G401 (cell line): ENCODE measurements around the gene TUBA3D. TPM values are rescaled to one million over a fixed set of nuclear protein-coding genes. Genes with fewer than 3 reads are reported as not detected.
"Not testable (repeated sequence)": the region's sequence is repeated elsewhere in the genome, so short reads cannot be mapped to it uniquely, and the experiment has no call there.

Experiments used
- DNase-seq: peaks from one replicate; pipeline ENCODE4 v3.0.0-alpha.2; 2015; ENCODE audit warnings: low spot score
- in situ Hi-C: cut with HindIII; loops from 2 replicates; pipeline ENCODE4 v1.10.0; 2016; ENCODE audit warnings: low sequenced_read_pairs, mixed read lengths
- total RNA-seq: library from RNA; depleted of rRNA; stranded (reverse); fragments of >200 nt; shearing (Covaris generic); gene quantifications from 2 replicates; pipeline ENCODE4 v1.2.3, GENCODE V29; 2014; rRNA removed

Gene TUBA3D
- total RNA-seq, 1 experiment from 2014 or later: not detected

DNA sequence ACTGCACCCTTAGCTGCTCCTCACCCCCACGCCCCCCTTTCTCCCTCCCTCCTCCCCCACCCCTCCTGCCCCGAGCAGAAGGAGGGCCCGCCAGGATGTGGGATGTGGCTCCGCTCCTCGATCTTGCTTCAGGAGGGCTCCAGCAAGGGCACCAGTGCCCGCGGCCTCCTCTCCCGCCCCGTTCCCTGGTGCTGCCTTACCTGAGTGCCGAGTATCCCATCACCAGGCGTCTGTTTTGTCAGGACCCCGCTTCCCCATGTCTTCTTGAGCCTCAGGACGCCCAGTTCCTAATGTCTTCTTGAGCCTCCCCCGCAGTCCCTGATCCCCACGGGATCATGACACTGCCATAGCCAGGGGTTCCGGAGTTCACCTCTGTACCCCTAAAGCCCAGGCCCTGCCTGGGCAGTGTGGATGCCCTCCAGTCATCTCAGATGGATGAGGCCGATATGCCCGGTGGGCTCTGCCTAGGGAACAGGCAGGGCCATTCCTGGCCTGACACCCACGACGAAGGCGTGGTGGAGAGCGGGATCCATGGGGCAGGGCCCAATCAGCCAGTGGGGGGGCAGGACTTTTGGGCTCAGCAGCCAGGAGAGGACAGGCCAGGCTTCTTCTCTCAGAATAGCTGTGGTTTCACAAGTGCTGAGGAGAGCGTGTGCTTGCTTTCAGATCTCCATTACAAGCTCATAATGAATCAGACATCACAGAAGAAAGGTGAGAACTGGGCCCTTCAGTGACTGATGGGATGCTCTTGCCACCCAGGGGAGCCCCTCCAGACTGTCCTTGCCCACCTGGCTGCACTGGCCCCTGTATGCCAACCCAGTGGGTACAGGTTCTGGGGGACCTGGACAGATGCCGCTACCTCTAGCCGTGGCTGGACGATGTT, 53.3 kb downstream of the TUBA3D start:
- DNase-seq, in situ Hi-C loops: not testable (repeated sequence)

- in situ Hi-C loops: not testable (repeated sequence)
These were observed 54.0 kb downstream of the TUBA3D start for GRCh38 chr2:131529864-131530445.

GRCh38 chr2:131530626-131531344, 54.9 kb downstream of the TUBA3D start:
- DNase-seq, in situ Hi-C loops: not testable (repeated sequence)

More at GRCh38 chr2:131529864-131530445, 54.0 kb downstream of the TUBA3D start:
- not testable (repeated sequence) for DNase-seq

GRCh38 chr2:131531547-131532185, 55.7 kb downstream of the TUBA3D start:
- DNase-seq, in situ Hi-C loops: not testable (repeated sequence)

Other genes with a start within 250 kb of the TUBA3D start
- gene RAB6D, start 112.0 kb upstream of the TUBA3D start, total RNA-seq: 0.06 TPM in 1 of 2 replicates, not detected in the other
- gene MZT2A, start 16.3 kb downstream of the TUBA3D start, total RNA-seq: 138 and 230 TPM in 2 replicates
- gene CCDC74A, start 51.8 kb downstream of the TUBA3D start, total RNA-seq: 54.1 and 63.4 TPM in 2 replicates